HG02885 (cell line): ENCODE measurements around the gene FLOT1.
A peak's percentile ranks its signal among the peaks of the same experiment; 100 is the strongest.

Experiments used
- ATAC-seq: cut with Tn5 transposase; IDR thresholded peaks from one replicate; pipeline ENCODE4 v1.9.1; 2021; ENCODE audit warnings: mild to moderate bottlenecking; ENCODE audit not compliant: unreplicated experiment, poor library complexity

The FLOT1 gene

GRCh38 chr6:30709101-30709868 lies 33.2 kb downstream of the FLOT1 start:
- ATAC-seq = no peak

GRCh38 chr6:30707281-30707850 lies 35.1 kb downstream of the FLOT1 start:
- ATAC-seq = no peak

- ATAC-seq = no peak
These were observed 36.9 kb downstream of the FLOT1 start for GRCh38 chr6:30705620-30706019.

- ATAC-seq = no peak
These were observed 38.7 kb downstream of the FLOT1 start for GRCh38 chr6:30703821-30704220.

GRCh38 chr6:30703011-30703410 lies 39.5 kb downstream of the FLOT1 start:
- ATAC-seq = no peak

- ATAC-seq = no peak
These were observed 42.1 kb downstream of the FLOT1 start for GRCh38 chr6:30700340-30700739.

- no peak for ATAC-seq
These were observed 46.1 kb downstream of the FLOT1 start for GRCh38 chr6:30696432-30696831.

GRCh38 chr6:30691208-30691847 lies 51.2 kb downstream of the FLOT1 start:
- ATAC-seq = no peak

GRCh38 chr6:30690403-30691207 lies 51.9 kb downstream of the FLOT1 start, which contains the start of gene NRM:
Gene NRM, minus strand, starts transcription at chr6:30690984. Its CDS starts 10 bp downstream, at chr6:30690974.
- ATAC-seq = peak; percentile 45

GRCh38 chr6:30689985-30690384 lies 52.5 kb downstream of the FLOT1 start:
- ATAC-seq = no peak

- ATAC-seq = no peak
These were observed 53.2 kb downstream of the FLOT1 start for GRCh38 chr6:30689022-30689865.

GRCh38 chr6:30688569-30688968 lies 53.9 kb downstream of the FLOT1 start:
- ATAC-seq = no peak

- no peak for ATAC-seq
These were observed 54.6 kb downstream of the FLOT1 start for GRCh38 chr6:30687659-30688431.

- peak; percentile 42 for ATAC-seq
These were observed 55.4 kb downstream of the FLOT1 start for GRCh38 chr6:30686908-30687658.

- peak; percentile 23 for ATAC-seq
These were observed 56.2 kb downstream of the FLOT1 start, which contains the start of gene PPP1R18 for GRCh38 chr6:30686009-30686907. Gene PPP1R18, minus strand, starts transcription at chr6:30686645. Its CDS starts 627 bp downstream, at chr6:30686018.

- no peak for ATAC-seq
These were observed 57.1 kb downstream of the FLOT1 start for GRCh38 chr6:30685157-30686008.
